ENCODE data around the gene CCDC127. TPM values are rescaled to one million over a fixed set of nuclear protein-coding genes. Genes with fewer than 3 reads are reported as not detected.

The CCDC127 gene
- total RNA-seq, 1 donor from 2014 or later, result 6.3 TPM

DNA sequence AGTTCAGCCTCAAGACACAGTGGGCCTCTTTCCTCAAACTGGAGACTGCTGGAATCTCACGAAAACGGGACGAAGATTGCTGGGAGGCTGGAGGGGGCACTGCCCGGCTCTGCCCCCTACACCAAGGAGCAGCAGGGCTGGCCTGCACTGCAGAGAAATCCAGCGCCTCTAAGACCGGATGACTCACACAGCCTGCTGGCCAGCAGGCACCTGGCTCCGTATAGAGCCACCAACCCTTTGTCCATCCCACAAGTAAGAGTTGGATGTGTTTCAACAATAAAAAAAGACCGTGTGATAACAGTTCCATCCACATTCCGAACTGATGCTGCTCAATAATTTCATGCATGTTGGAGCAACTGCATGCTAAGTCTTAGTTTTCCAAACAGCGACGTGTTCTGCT lies 11.5 kb downstream of the CCDC127 start:
- H3K27me3 ChIP-seq (ENCODE audit: control insufficient read depth in 3 of 3, insufficient read depth in 3 of 3, low read length in 3 of 3), result no peaks in the 10 kb centered on the region
- H3K36me3 ChIP-seq (ENCODE audit: control insufficient read depth in 3 of 3, insufficient read depth in 3 of 3, low read length in 3 of 3), result peaks cover 19 to 30% (median 20%) of the 10 kb centered on the region in 3 donors
- no peak overlapping the region for H3K27ac ChIP-seq (ENCODE audit: low read depth, low read length)
- H3K9ac ChIP-seq (ENCODE audit: low read depth in 1 of 3, low read length in 3 of 3), result peak overlapping the region in 1 of 3 donors; percentile 46
- H3K9me3 ChIP-seq (ENCODE audit: control insufficient read depth in 3 of 3, low read length in 3 of 3), result no peaks in the 10 kb centered on the region
- H3K4me3 ChIP-seq (ENCODE audit: low read length in 3 of 3), result no peak overlapping the region
- H3K4me1 ChIP-seq (ENCODE audit: control insufficient read depth in 3 of 3, insufficient read depth in 3 of 3, low read length in 3 of 3), result peaks cover 13 to 19% (median 17%) of the 10 kb centered on the region in 3 donors

GRCh38 chr5:204966-205670 lies 12.8 kb downstream of the CCDC127 start:
- Histone ChIP-seq H3K4me3 (ENCODE audit: low read length in 3 of 3) (no peak overlapping the region), H3K27ac (ENCODE audit: low read depth, low read length) (no peak overlapping the region), H3K27me3 (ENCODE audit: control insufficient read depth in 3 of 3, insufficient read depth in 3 of 3, low read length in 3 of 3) (no peaks in the 10 kb centered on the region), H3K9ac (ENCODE audit: low read depth in 1 of 3, low read length in 3 of 3) (no peak overlapping the region), H3K4me1 (ENCODE audit: control insufficient read depth in 3 of 3, insufficient read depth in 3 of 3, low read length in 3 of 3) (peaks cover 14 to 26% (median 17%) of the 10 kb centered on the region in 3 donors), H3K9me3 (ENCODE audit: control insufficient read depth in 3 of 3, low read length in 3 of 3) (no peaks in the 10 kb centered on the region), H3K36me3 (ENCODE audit: control insufficient read depth in 3 of 3, insufficient read depth in 3 of 3, low read length in 3 of 3) (peaks cover 19 to 30% (median 20%) of the 10 kb centered on the region in 3 donors)

DNA sequence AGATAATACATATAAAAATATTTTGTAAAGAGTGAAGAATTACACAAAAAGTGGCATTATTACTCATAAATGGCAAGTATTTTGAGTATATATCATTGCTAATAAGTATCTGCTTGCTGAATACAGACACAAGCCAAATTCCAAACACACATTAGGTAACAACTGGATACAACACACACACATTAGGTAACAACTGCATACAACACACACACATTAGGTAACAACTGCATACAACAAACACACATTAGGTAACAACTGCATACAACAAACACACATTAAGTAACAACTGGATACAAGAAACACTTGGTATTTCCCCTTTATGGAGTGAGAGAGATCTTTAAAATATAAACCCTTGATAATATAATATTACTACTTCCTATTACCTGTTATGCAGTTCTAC lies 13.5 kb downstream of the CCDC127 start:
- H3K4me1 ChIP-seq (ENCODE audit: control insufficient read depth in 3 of 3, insufficient read depth in 3 of 3, low read length in 3 of 3), result peaks cover 14 to 33% (median 17%) of the 10 kb centered on the region in 3 donors
- no peaks in the 10 kb centered on the region for H3K9me3 ChIP-seq (ENCODE audit: control insufficient read depth in 3 of 3, low read length in 3 of 3)
- no peak overlapping the region for H3K4me3 ChIP-seq (ENCODE audit: low read length in 3 of 3)
- H3K27me3 ChIP-seq (ENCODE audit: control insufficient read depth in 3 of 3, insufficient read depth in 3 of 3, low read length in 3 of 3), result no peaks in the 10 kb centered on the region
- H3K9ac ChIP-seq (ENCODE audit: low read depth in 1 of 3, low read length in 3 of 3), result no peak overlapping the region
- peaks cover 19 to 30% (median 20%) of the 10 kb centered on the region in 3 donors for H3K36me3 ChIP-seq (ENCODE audit: control insufficient read depth in 3 of 3, insufficient read depth in 3 of 3, low read length in 3 of 3)
- no peak overlapping the region for H3K27ac ChIP-seq (ENCODE audit: low read depth, low read length)

GRCh38 chr5:204001-204400 lies 14.0 kb downstream of the CCDC127 start:
- Histone ChIP-seq H3K27ac (ENCODE audit: low read depth, low read length) (no peak overlapping the region), H3K9me3 (ENCODE audit: control insufficient read depth in 3 of 3, low read length in 3 of 3) (no peaks in the 10 kb centered on the region), H3K4me1 (ENCODE audit: control insufficient read depth in 3 of 3, insufficient read depth in 3 of 3, low read length in 3 of 3) (peaks cover 14 to 34% (median 17%) of the 10 kb centered on the region in 3 donors), H3K9ac (ENCODE audit: low read depth in 1 of 3, low read length in 3 of 3) (no peak overlapping the region), H3K36me3 (ENCODE audit: control insufficient read depth in 3 of 3, insufficient read depth in 3 of 3, low read length in 3 of 3) (peaks cover 19 to 30% (median 20%) of the 10 kb centered on the region in 3 donors), H3K4me3 (ENCODE audit: low read length in 3 of 3) (no peak overlapping the region), H3K27me3 (ENCODE audit: control insufficient read depth in 3 of 3, insufficient read depth in 3 of 3, low read length in 3 of 3) (no peaks in the 10 kb centered on the region)

DNA sequence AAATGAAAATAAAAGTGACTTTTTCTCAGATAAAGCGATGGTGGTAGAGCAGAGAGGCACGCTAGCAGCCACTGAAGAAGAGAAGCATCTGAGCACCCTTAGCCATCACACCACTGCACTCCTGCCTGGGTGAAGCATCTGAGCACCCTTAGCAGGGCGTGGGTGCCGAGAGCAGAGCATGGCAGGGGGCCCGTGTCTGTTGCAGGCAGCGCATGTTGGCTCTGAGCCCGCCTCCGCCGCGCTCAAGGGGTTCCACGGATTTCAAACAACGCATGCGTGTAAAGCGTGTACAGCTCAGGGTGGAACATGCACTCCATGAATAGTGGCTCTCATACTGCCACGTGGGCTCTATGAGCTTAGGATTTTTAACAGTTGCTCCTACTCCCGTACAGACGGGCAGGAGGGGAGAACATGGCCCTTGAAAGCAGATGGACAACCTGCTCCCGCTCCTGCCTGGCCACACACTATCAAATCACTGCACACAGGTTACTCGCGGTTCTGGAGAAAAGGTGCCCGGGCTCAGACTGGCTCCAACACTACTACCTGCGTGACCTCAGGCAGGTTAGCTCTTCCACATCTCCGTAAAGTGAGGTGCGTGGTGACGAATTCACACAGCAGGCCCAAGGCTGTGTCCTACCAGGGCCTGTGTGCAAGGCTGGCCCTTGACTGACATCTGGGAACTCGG lies 14.6 kb downstream of the CCDC127 start:
- no peaks in the 10 kb centered on the region for H3K27me3 ChIP-seq (ENCODE audit: control insufficient read depth in 3 of 3, insufficient read depth in 3 of 3, low read length in 3 of 3)
- H3K27ac ChIP-seq (ENCODE audit: low read depth, low read length), result no peak overlapping the region
- H3K36me3 ChIP-seq (ENCODE audit: control insufficient read depth in 3 of 3, insufficient read depth in 3 of 3, low read length in 3 of 3), result peaks cover 20 to 30% (median 25%) of the 10 kb centered on the region in 3 donors
- no peaks in the 10 kb centered on the region for H3K9me3 ChIP-seq (ENCODE audit: control insufficient read depth in 3 of 3, low read length in 3 of 3)
- no peak overlapping the region for H3K4me3 ChIP-seq (ENCODE audit: low read length in 3 of 3)
- peaks cover 17 to 41% (median 20%) of the 10 kb centered on the region in 3 donors for H3K4me1 ChIP-seq (ENCODE audit: control insufficient read depth in 3 of 3, insufficient read depth in 3 of 3, low read length in 3 of 3)
- H3K9ac ChIP-seq (ENCODE audit: low read depth in 1 of 3, low read length in 3 of 3), result no peak overlapping the region

DNA sequence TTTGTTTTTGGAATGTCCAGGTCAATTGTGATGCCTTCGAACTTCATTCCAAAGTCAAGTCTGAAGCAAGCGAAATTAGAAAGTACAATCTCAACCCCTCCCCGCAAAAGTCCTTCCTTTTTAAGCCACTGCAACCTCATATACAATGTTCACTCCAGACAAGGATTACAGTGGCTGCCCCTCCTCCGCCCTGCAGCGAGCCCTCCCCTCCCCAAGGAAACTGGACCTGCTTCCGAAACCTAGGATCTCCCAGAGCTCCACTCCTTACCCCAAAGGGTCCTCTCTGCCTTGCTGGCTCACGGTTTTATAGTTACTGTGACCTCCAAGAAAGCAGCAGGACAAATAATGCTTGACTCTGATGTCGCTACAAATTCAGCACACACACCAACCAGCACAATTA lies 16.3 kb downstream of the CCDC127 start:
- H3K27ac ChIP-seq (ENCODE audit: low read depth, low read length), result no peak overlapping the region
- H3K36me3 ChIP-seq (ENCODE audit: control insufficient read depth in 3 of 3, insufficient read depth in 3 of 3, low read length in 3 of 3), result peaks cover 18 to 26% (median 23%) of the 10 kb centered on the region in 3 donors
- peaks cover 22 to 37% (median 22%) of the 10 kb centered on the region in 3 donors for H3K4me1 ChIP-seq (ENCODE audit: control insufficient read depth in 3 of 3, insufficient read depth in 3 of 3, low read length in 3 of 3)

DNA sequence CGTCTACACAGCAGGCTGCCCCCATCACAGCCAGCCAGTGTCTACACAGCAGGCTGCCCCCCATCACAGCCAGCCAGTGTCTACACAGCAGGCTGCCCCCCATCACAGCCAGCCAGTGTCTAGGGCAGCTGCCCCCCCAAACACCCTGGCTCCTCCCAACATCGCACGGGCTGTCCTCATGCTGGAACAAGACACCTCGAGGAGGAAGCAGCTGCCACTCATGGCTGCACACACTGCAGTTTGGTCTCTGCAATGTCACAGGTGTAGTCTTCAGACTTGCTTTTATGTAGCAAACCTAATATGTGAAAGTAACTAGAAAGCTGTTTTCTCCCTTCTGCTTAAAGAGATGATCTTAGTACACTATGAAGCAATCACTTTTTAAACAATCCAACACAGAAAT lies 17.0 kb downstream of the CCDC127 start:
- H3K27me3 ChIP-seq (ENCODE audit: control insufficient read depth in 3 of 3, insufficient read depth in 3 of 3, low read length in 3 of 3), result no peaks in the 10 kb centered on the region
- H3K9me3 ChIP-seq (ENCODE audit: control insufficient read depth in 3 of 3, low read length in 3 of 3), result no peaks in the 10 kb centered on the region
- no peak overlapping the region for H3K9ac ChIP-seq (ENCODE audit: low read depth in 1 of 3, low read length in 3 of 3)
- no peak overlapping the region for H3K27ac ChIP-seq (ENCODE audit: low read depth, low read length)
- peaks cover 16 to 28% (median 26%) of the 10 kb centered on the region in 3 donors for H3K36me3 ChIP-seq (ENCODE audit: control insufficient read depth in 3 of 3, insufficient read depth in 3 of 3, low read length in 3 of 3)
- peaks cover 16 to 33% (median 19%) of the 10 kb centered on the region in 3 donors for H3K4me1 ChIP-seq (ENCODE audit: control insufficient read depth in 3 of 3, insufficient read depth in 3 of 3, low read length in 3 of 3)
- H3K4me3 ChIP-seq (ENCODE audit: low read length in 3 of 3), result no peak overlapping the region

More for the DNA sequence above, 16.3 kb downstream of the CCDC127 start:
- Histone ChIP-seq H3K9ac (ENCODE audit: low read depth in 1 of 3, low read length in 3 of 3) (no peak overlapping the region), H3K4me3 (ENCODE audit: low read length in 3 of 3) (no peak overlapping the region), H3K27me3 (ENCODE audit: control insufficient read depth in 3 of 3, insufficient read depth in 3 of 3, low read length in 3 of 3) (no peaks in the 10 kb centered on the region), H3K9me3 (ENCODE audit: control insufficient read depth in 3 of 3, low read length in 3 of 3) (no peaks in the 10 kb centered on the region)

DNA sequence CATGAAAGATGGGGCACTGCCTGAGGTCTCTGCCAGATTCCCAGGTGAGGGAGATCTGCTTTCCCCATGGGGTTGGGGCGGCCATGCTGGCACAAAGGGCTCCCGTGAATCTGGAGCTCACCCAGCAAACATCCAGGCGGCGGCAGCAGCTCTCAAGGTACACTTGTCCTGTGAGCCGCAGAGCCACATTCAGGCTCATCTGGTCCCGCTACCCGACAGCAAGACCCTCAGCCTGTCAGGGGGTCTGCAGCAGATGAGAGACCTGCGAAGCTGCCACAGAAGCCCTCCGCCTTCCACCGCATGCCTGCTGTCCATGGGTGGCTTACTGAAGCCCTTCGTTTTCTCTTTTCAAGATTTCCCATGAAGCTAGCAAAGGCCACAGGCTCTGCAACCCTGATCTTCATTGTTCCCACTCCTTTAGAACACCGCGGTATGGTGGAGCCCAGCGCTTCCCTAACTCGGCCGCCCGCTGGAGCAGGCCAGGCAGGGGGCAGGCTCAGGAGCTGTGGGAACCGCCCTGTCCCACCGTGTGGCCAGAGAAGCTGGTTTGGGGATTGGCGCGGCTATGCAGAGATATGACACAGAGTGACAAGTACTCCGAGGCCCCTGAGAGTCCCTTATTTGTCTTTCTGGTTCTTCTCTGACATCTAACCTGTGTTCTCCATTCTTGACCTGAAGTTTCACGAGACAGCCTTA lies 17.9 kb downstream of the CCDC127 start:
- Histone ChIP-seq H3K9me3 (ENCODE audit: control insufficient read depth in 3 of 3, low read length in 3 of 3) (no peaks in the 10 kb centered on the region), H3K27me3 (ENCODE audit: control insufficient read depth in 3 of 3, insufficient read depth in 3 of 3, low read length in 3 of 3) (no peaks in the 10 kb centered on the region), H3K9ac (ENCODE audit: low read depth in 1 of 3, low read length in 3 of 3) (peak overlapping the region in 1 of 3 donors; percentile 25), H3K27ac (ENCODE audit: low read depth, low read length) (no peak overlapping the region), H3K36me3 (ENCODE audit: control insufficient read depth in 3 of 3, insufficient read depth in 3 of 3, low read length in 3 of 3) (peaks cover 21 to 31% (median 29%) of the 10 kb centered on the region in 3 donors), H3K4me3 (ENCODE audit: low read length in 3 of 3) (no peak overlapping the region), H3K4me1 (ENCODE audit: control insufficient read depth in 3 of 3, insufficient read depth in 3 of 3, low read length in 3 of 3) (peaks cover 18 to 39% (median 24%) of the 10 kb centered on the region in 3 donors)

GRCh38 chr5:199197-199949 lies 18.6 kb downstream of the CCDC127 start:
- Histone ChIP-seq H3K4me1 (ENCODE audit: control insufficient read depth in 3 of 3, insufficient read depth in 3 of 3, low read length in 3 of 3) (peaks cover 24 to 46% (median 32%) of the 10 kb centered on the region in 3 donors), H3K27me3 (ENCODE audit: control insufficient read depth in 3 of 3, insufficient read depth in 3 of 3, low read length in 3 of 3) (no peaks in the 10 kb centered on the region), H3K9ac (ENCODE audit: low read depth in 1 of 3, low read length in 3 of 3) (no peak overlapping the region), H3K27ac (ENCODE audit: low read depth, low read length) (no peak overlapping the region), H3K36me3 (ENCODE audit: control insufficient read depth in 3 of 3, insufficient read depth in 3 of 3, low read length in 3 of 3) (peaks cover 20 to 31% (median 29%) of the 10 kb centered on the region in 3 donors), H3K4me3 (ENCODE audit: low read length in 3 of 3) (no peak overlapping the region), H3K9me3 (ENCODE audit: control insufficient read depth in 3 of 3, low read length in 3 of 3) (no peaks in the 10 kb centered on the region)

All from skeletal muscle tissue (tissue), 4 donors.